RWPE1 (cell line): ENCODE measurements around the gene SNX32.

Experiments used
- CTCF ChIA-PET: fragments of 350-600 bp; sonication (Branson Sonifier 250); formaldehyde crosslinking; extraction: SDS; loops from one replicate; lab custom pipeline; 2021; lab: Yijun Ruan, JAX
- POLR2A ChIA-PET: fragments of 400-600 bp; formaldehyde crosslinking; extraction: SDS; loops from one replicate; lab custom pipeline; 2020; ENCODE audit warnings: antibody characterized with exemption; ENCODE audit not compliant: low non-redundant PET; lab: Yijun Ruan, JAX
- DNase-seq: peaks from one replicate; pipeline ENCODE4 v3.0.0; 2012; ENCODE audit warnings: low spot score
- H3K27ac ChIP-seq: fragments of 450-650 bp; 2 replicates; pipeline ENCODE4 v1.5.1; 2017
- CTCF ChIP-seq: fragments of 450-650 bp; conservative IDR thresholded peaks from 2 replicates; pipeline ENCODE4 v1.5.1; 2017; ENCODE audit warnings: low read depth, mild to moderate bottlenecking

Gene SNX32

GRCh38 chr11:65851083-65851579, 17.4 kb downstream of the SNX32 start:
- DNase-seq, result no peak
- POLR2A ChIA-PET, result interaction anchor here (0.6 kb wide), 2 partner anchors 37 to 197 kb away, joined by 3 to 6 read pairs; partner anchors contain the start of gene FIBP

GRCh38 chr11:65851811-65852507, 18.2 kb downstream of the SNX32 start:
- ChIA-PET POLR2A (interaction anchor here (0.6 kb wide), 2 partner anchors 36 to 198 kb away, joined by 3 to 6 read pairs; partner anchors contain the start of gene FIBP), CTCF (interaction anchor here (0.7 to 1.2 kb wide), 6 partner anchors 9 to 141 kb away, joined by 3 to 12 read pairs (median 3); partner anchors contain the start of gene MUS81)
- peak overlapping the region; percentile 39 for H3K27ac ChIP-seq
- no peak for TF ChIP-seq CTCF
- DNase-seq, result no peak

More at GRCh38 chr11:65851083-65851579, 17.4 kb downstream of the SNX32 start:
- CTCF ChIA-PET, result interaction anchor here (0.6 to 1.2 kb wide), 8 partner anchors 9 to 432 kb away, joined by 3 to 12 read pairs (median 3); partner anchors contain the start of gene MUS81
- no peak for TF ChIP-seq CTCF
- 0 out of 2 replicates have a peak overlapping the region, but pooled peaks have one; percentile 8 for H3K27ac ChIP-seq

GRCh38 chr11:65852508-65853245, 18.9 kb downstream of the SNX32 start:
- no peak for DNase-seq
- H3K27ac ChIP-seq, result peak overlapping the region; percentile 39
- ChIA-PET CTCF (interaction anchor here (0.5 to 1.1 kb wide), 2 partner anchors 28 to 271 kb away, joined by 3 read pairs; no protein-coding TSS in a partner anchor), POLR2A (no interaction called here)
- no peak for TF ChIP-seq CTCF

- TF ChIP-seq CTCF, result no peak
- no peak for DNase-seq
- ChIA-PET POLR2A (no interaction called here), CTCF (interaction anchor here (0.5 to 0.6 kb wide), 3 partner anchors 130 to 622 kb away, joined by 3 read pairs; no protein-coding TSS in a partner anchor)
- H3K27ac ChIP-seq, result peak overlapping the region; percentile 39
Observed at GRCh38 chr11:65853246-65853979, 19.6 kb downstream of the SNX32 start.

GRCh38 chr11:65854161-65854592, 20.4 kb downstream of the SNX32 start:
- POLR2A ChIA-PET, result no interaction called here
- no peak for TF ChIP-seq CTCF
- DNase-seq, result no peak
- peak overlapping the region; percentile 39 for H3K27ac ChIP-seq
- CTCF ChIA-PET, result interaction anchor here (0.6 kb wide), 1 partner anchor 623 kb away, joined by 3 read pairs; no protein-coding TSS in a partner anchor
